Stimulated activated CD4-positive, alpha-beta T cell treated with anti-CD3 and anti-CD28 coated beads, Interleukin-4, amount 100 ng/mL, for 24 hours (primary cell): ENCODE data around the gene SGCG.
A peak's percentile ranks its signal among the peaks of the same experiment; 100 is the strongest.
"Not testable (repeated sequence)": the region's sequence is repeated elsewhere in the genome, so short reads cannot be mapped to it uniquely, and the experiment has no call there.

ENCODE experiments used
- DNase-seq: peaks from one replicate; pipeline ENCODE4 v3.0.0-alpha.2; 2020

SGCG gene

GRCh38 chr13:23180711-23181110, at the start of gene SGCG:
Gene SGCG (plus strand): TSS chr13:23180979. CDS start chr13:23203695, 22,716 bp downstream.
- DNase-seq = no peak

- DNase-seq = no peak
Observed at GRCh38 chr13:23134542-23134941, 46.2 kb upstream of the SGCG start.

- no peak for DNase-seq
Observed at GRCh38 chr13:23140492-23140891, 40.3 kb upstream of the SGCG start.

- no peak for DNase-seq
Observed at GRCh38 chr13:23141964-23142363, 38.8 kb upstream of the SGCG start.

- DNase-seq = not testable (repeated sequence)
Observed at GRCh38 chr13:23142607-23143006, 38.2 kb upstream of the SGCG start.

GRCh38 chr13:23144431-23144830, 36.3 kb upstream of the SGCG start:
- no peak for DNase-seq

- DNase-seq = no peak
Observed at GRCh38 chr13:23146006-23146405, 34.8 kb upstream of the SGCG start.

- no peak for DNase-seq
Observed at GRCh38 chr13:23146811-23147625, 33.8 kb upstream of the SGCG start.

- no peak for DNase-seq
Observed at GRCh38 chr13:23147827-23148226, 33.0 kb upstream of the SGCG start.

- DNase-seq = no peak
Observed at GRCh38 chr13:23157781-23158180, 23.0 kb upstream of the SGCG start.

- DNase-seq = peak; percentile 22
Observed at GRCh38 chr13:23159205-23159759, 21.5 kb upstream of the SGCG start.

- DNase-seq = no peak
Observed at GRCh38 chr13:23159760-23160637, 20.8 kb upstream of the SGCG start.

- DNase-seq = no peak
Observed at GRCh38 chr13:23160638-23161480, 19.9 kb upstream of the SGCG start.

GRCh38 chr13:23161481-23161825, 19.3 kb upstream of the SGCG start:
- no peak for DNase-seq

GRCh38 chr13:23175920-23176319, 4.9 kb upstream of the SGCG start:
- no peak for DNase-seq

- no peak for DNase-seq
Observed at GRCh38 chr13:23182142-23182541, 1.4 kb downstream of the SGCG start.

- DNase-seq = no peak
Observed at GRCh38 chr13:23183292-23183691, 2.5 kb downstream of the SGCG start.

- no peak for DNase-seq
Observed at GRCh38 chr13:23185542-23185941, 4.8 kb downstream of the SGCG start.

- DNase-seq = no peak
Observed at GRCh38 chr13:23201870-23202269, 21.1 kb downstream of the SGCG start.

- DNase-seq = no peak
Observed at GRCh38 chr13:23202383-23202782, 21.6 kb downstream of the SGCG start.

- DNase-seq = no peak
Observed at GRCh38 chr13:23203516-23203915, 22.7 kb downstream of the SGCG start.

GRCh38 chr13:23205807-23206206, 25.0 kb downstream of the SGCG start:
- DNase-seq = no peak

GRCh38 chr13:23212671-23213070, 31.9 kb downstream of the SGCG start:
- no peak for DNase-seq
